K562 (cell line): ENCODE results near the gene IGLON5. TPM values are rescaled to one million over a fixed set of nuclear protein-coding genes. Genes with fewer than 3 reads are reported as not detected.

Experiments
- ATF4 ChIP-seq: fragments of 450-650 bp; formaldehyde crosslinking; IDR thresholded peaks from 2 replicates; pipeline ENCODE4 v1.4.0; 2022; ENCODE audit warnings: mild to moderate bottlenecking, moderate library complexity
- CGGBP1 ChIP-seq: fragments of 250-450 bp; sonication (Bioruptor Pico); IDR thresholded peaks from 2 replicates; pipeline ENCODE4 v1.9.0; 2021; ENCODE audit warnings: mild to moderate bottlenecking
- CREB3L1 ChIP-seq: fragments of 450-650 bp; IDR thresholded peaks from 2 replicates; pipeline ENCODE4 v1.6.1; 2014; ENCODE audit warnings: low read depth, mild to moderate bottlenecking, moderate library complexity, borderline replicate concordance
- CREM ChIP-seq: IDR thresholded peaks from 2 replicates; pipeline ENCODE4 v1.6.1; 2014; ENCODE audit warnings: antibody characterized with exemption, low read depth
- DDX20 ChIP-seq: fragments of 450-650 bp; IDR thresholded peaks from 2 replicates; pipeline ENCODE4 v1.6.1; 2016; ENCODE audit warnings: missing genetic modification characterization, low read depth, mild to moderate bottlenecking, missing compliant biosample characterization, moderate library complexity
- ETV1 ChIP-seq: fragments of 450-650 bp; conservative IDR thresholded peaks from 2 replicates; pipeline ENCODE4 v1.6.1; 2016; ENCODE audit warnings: missing genetic modification characterization, control low read depth, low read depth, missing compliant biosample characterization
- GMEB1 ChIP-seq: fragments of 250-450 bp; sonication (Bioruptor Pico); IDR thresholded peaks from 2 replicates; pipeline ENCODE4 v1.4.0; 2020; ENCODE audit warnings: mild to moderate bottlenecking
- MYNN ChIP-seq, 2 experiments: sonication (generic); formaldehyde crosslinking in 1 of 2; IDR thresholded peaks; 2 replicates each; pipeline versions ENCODE4 v1.5.0 to v1.6.1; 2016 to 2020; ENCODE audit warnings: antibody characterized with exemption in 1 of 2, missing genetic modification reagents in 1 of 2
- POLR3A ChIP-seq: IDR thresholded peaks from 2 replicates; pipeline ENCODE4 v1.6.1; 2011; ENCODE audit warnings: borderline replicate concordance, mild to moderate bottlenecking, moderate library complexity; ENCODE audit not compliant: insufficient read length, insufficient read depth; ENCODE audit errors: extremely low read depth
- RHOXF2B ChIP-seq: fragments of 250-450 bp; sonication (Bioruptor Pico); conservative IDR thresholded peaks from 2 replicates; pipeline ENCODE4 v1.5.1; 2021
- SMARCA4 ChIP-seq: fragments of 450-650 bp; IDR thresholded peaks from 2 replicates; pipeline ENCODE4 v1.6.1; 2016
- STAT6 ChIP-seq: sonication (generic); formaldehyde crosslinking; IDR thresholded peaks from 2 replicates; pipeline ENCODE4 v1.8.1; 2023; ENCODE audit warnings: mild to moderate bottlenecking, missing genetic modification reagents
- TEAD1 ChIP-seq, 2 experiments: fragments of 450-650 bp in 1 of 2; sonication (generic) in 1 of 2; formaldehyde crosslinking; IDR thresholded peaks; 2 replicates each; pipeline versions ENCODE4 v1.4.0 to v1.8.0; 2020 to 2022; ENCODE audit warnings: mild to moderate bottlenecking in 2 of 2, missing genetic modification reagents in 1 of 2
- UBTF ChIP-seq, 2 experiments: IDR thresholded peaks; 2 replicates each; pipeline ENCODE4 v1.6.1; 2012; ENCODE audit warnings: improper control_type of control experiment in 2 of 2, low read depth in 2 of 2, low read length in 2 of 2, borderline replicate concordance in 1 of 2
- ZBTB8A ChIP-seq: fragments of 450-650 bp; IDR thresholded peaks from 2 replicates; pipeline ENCODE4 v1.6.1; 2018; ENCODE audit warnings: mild to moderate bottlenecking, moderate library complexity; ENCODE audit not compliant: partially characterized antibody
- ZEB2 ChIP-seq: fragments of 450-650 bp; IDR thresholded peaks from 2 replicates; pipeline ENCODE4 v1.6.1; 2016
- ZNF76 ChIP-seq: fragments of 250-450 bp; sonication (Bioruptor Pico); IDR thresholded peaks from 2 replicates; pipeline ENCODE4 v1.4.0; 2020; ENCODE audit warnings: mild to moderate bottlenecking, moderate library complexity, borderline replicate concordance
- polyA plus RNA-seq, 8 experiments: library from polyadenylated mRNA; depleted of rRNA in 4 of 8; stranded (reverse) in 5 of 8; unstranded in 3 of 8; fragments of >200 nt; fragmentation: Nextera tagmentation in 2 of 8; fragmentation: Illumina TruSeq in 1 of 8; extraction: Ambion mirVana in 2 of 8; extraction: Trizol in 1 of 8; gene quantifications; 2 replicates each; pipeline versions ENCODE4 v1.2.1 to v1.2.3, GENCODE V29; 2011 to 2014; ENCODE audit warnings: inconsistent platforms in 1 of 8, missing spikeins in 1 of 8
- total RNA-seq, 7 experiments: library from RNA; depleted of rRNA in 6 of 7; stranded (reverse); fragments of >200 nt in 6 of 7; fragmentation: Illumina TruSeq in 2 of 7; extraction: Trizol in 2 of 7; gene quantifications; 2 replicates each; pipeline versions ENCODE4 v1.2.1 to v1.2.3, GENCODE V29; 2011 to 2021; ENCODE audit warnings: low replicate concordance in 1 of 7

IGLON5 gene
- total and polyA plus RNA-seq, 9 of the 15 experiments (the other 6 are each of a cell fraction or from before 2014, with no cell fraction given), result 0.03 to 0.22 (median 0.14) TPM; not detected in 2

- TF ChIP-seq GMEB1 (peak; percentile 73), RHOXF2B (CRISPR knock-in tag) (no peak), CGGBP1 (CRISPR knock-in tag) (no peak), ZNF76 (CRISPR knock-in tag) (no peak), DDX20 (no peak), MYNN (IDR thresholded peaks at IDR 0.05) (peak; percentile 32; the same call in 1 of the 2 replicates), MYNN (CRISPR knock-in tag; IDR thresholded peaks at IDR 0.05) (no peak), STAT6 (CRISPR knock-in tag) (0 out of 2 replicates have a peak, but pooled peaks have one; percentile 16), ZBTB8A (no peak), UBTF (IDR thresholded peaks at IDR 0.05; ENCODE audit: borderline replicate concordance in 1 of 2, low read depth in 2 of 2, low read length in 2 of 2) (0 out of 4 replicates have a peak, but pooled peaks of 1 of the 2 experiments have one; percentile 26), CREB3L1 (peak; percentile 79), ATF4 (CRISPR knock-in tag) (no peak), TEAD1 (CRISPR knock-in tag; IDR thresholded peaks at IDR 0.05) (peak in 1 of 2 experiments; percentile 70; a peak in 2 of 4 replicates), SMARCA4 (peak; percentile 43; the same call in 1 of the 2 replicates), CREM (peak; percentile 77), ZEB2 (no peak; the same call in 1 of the 2 replicates), ETV1 (peak; percentile 53; the same call in 1 of the 2 replicates), POLR3A (no peak)
These were observed 27.3 kb downstream of the IGLON5 start (continued) for GRCh38 chr19:51338563-51339312.
